A673 (cell line): ENCODE data around the gene GPR39. TPM values are rescaled to one million over a fixed set of nuclear protein-coding genes. Genes with fewer than 3 reads are reported as not detected.

Source experiments
- BruUV-seq: library from RNA; stranded (reverse); fragments of 400-500 nt; replicated peaks from 2 replicates; lab custom pipeline; 2021; lab: Mats Ljungman, UMichigan
- CTCF ChIA-PET: fragments of 300-600 bp; sonication (Branson Sonifier 250); formaldehyde crosslinking; loops from one replicate; lab custom pipeline; 2022; ENCODE audit warnings: antibody characterized with exemption; lab: Charles Lee
- POLR2A ChIA-PET: fragments of 300-600 bp; sonication (Branson Sonifier 250); formaldehyde crosslinking; loops from one replicate; lab custom pipeline; 2022; ENCODE audit warnings: antibody characterized with exemption; ENCODE audit not compliant: low non-redundant PET; lab: Charles Lee
- DNase-seq: peaks from one replicate; pipeline ENCODE4 v3.0.0-alpha.2; 2015; ENCODE audit warnings: low spot score
- H3K27ac ChIP-seq: fragments of 200-600 bp; sonication (generic); 2 replicates; pipeline ENCODE4 v1.5.1; 2016; ENCODE audit warnings: mixed run types, low read depth, mild to moderate bottlenecking, mixed read lengths, antibody characterized with exemption, low read length; ENCODE audit not compliant: poor library complexity, severe bottlenecking
- H3K27me3 ChIP-seq: fragments of 200-600 bp; sonication (generic); replicated peaks from 2 replicates; pipeline ENCODE4 v1.6.1; 2017; ENCODE audit warnings: mixed run types, low read depth, mild to moderate bottlenecking, mixed read lengths, antibody characterized with exemption, low read length; ENCODE audit not compliant: insufficient read depth, poor library complexity
- H3K36me3 ChIP-seq: fragments of 200-600 bp; sonication (generic); 2 replicates; pipeline ENCODE4 v1.6.1; 2016; ENCODE audit warnings: mixed run types, mild to moderate bottlenecking, mixed read lengths, antibody characterized with exemption, low read length; ENCODE audit not compliant: insufficient read depth, poor library complexity, severe bottlenecking
- H3K4me1 ChIP-seq: fragments of 200-600 bp; sonication (generic); 2 replicates; pipeline ENCODE4 v1.6.1; 2017; ENCODE audit warnings: mixed run types, mild to moderate bottlenecking, mixed read lengths, antibody characterized with exemption, low read length; ENCODE audit not compliant: insufficient read depth, poor library complexity, severe bottlenecking
- H3K4me3 ChIP-seq: fragments of 200-600 bp; sonication (generic); 2 replicates; pipeline ENCODE4 v1.5.1; 2016; ENCODE audit warnings: low read depth, mixed run types, mild to moderate bottlenecking, mixed read lengths, low read length; ENCODE audit not compliant: poor library complexity, severe bottlenecking
- H3K9me3 ChIP-seq: fragments of 200-600 bp; sonication (generic); 2 replicates; pipeline ENCODE4 v1.6.1; 2016; ENCODE audit warnings: mixed run types, low read depth, mild to moderate bottlenecking, mixed read lengths, antibody characterized with exemption, low read length; ENCODE audit not compliant: poor library complexity, severe bottlenecking
- EZH2 ChIP-seq: fragments of 200-600 bp; sonication (generic); IDR thresholded peaks from 2 replicates; pipeline ENCODE4 v1.6.1; 2017; ENCODE audit warnings: borderline replicate concordance, low read depth, mild to moderate bottlenecking, mixed read lengths, antibody characterized with exemption, low read length; ENCODE audit not compliant: poor library complexity, severe bottlenecking
- intact Hi-C: fragments of 100-400 bp; cut with micrococcal nuclease; formaldehyde crosslinking; loops from one replicate; pipeline ENCODE4 v1.10.0; 2022; ENCODE audit not compliant: unreplicated experiment
- total RNA-seq: library from RNA; stranded (reverse); gene quantifications from 2 replicates; pipeline ENCODE4 v1.2.3, GENCODE V29; 2021
- TF ChIP-seq, protein P1 (sequence below): fragments of 300-800, 200-600 bp; sonication (generic); conservative IDR thresholded peaks from 2 replicates; pipeline ENCODE4 v1.5.1; 2017; ENCODE audit warnings: low read depth, mild to moderate bottlenecking, antibody characterized with exemption, low read length, moderate library complexity, mixed read lengths

Gene GPR39
- total RNA-seq, 1 experiment from 2014 or later: 3.6 TPM

DNA sequence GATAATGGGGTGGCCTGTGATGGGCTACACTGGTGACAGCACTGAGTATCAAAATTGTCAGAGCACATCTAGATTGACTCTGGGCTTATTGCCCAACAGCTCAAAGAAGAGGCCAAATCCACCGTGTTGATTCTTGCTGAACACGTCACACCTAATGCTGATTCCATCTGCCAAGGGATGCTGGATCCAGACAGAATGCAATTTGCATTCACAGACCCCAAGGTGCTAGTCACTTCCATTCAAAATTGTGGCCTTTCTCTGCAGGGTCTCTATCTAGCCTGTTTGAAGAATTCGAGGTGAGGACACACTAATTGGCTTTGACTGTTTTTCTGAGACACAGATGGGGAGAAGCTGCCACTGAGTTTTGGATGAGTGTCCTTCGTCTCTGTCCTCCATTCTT is 13.5 kb upstream of the GPR39 start:
- H3K4me1 ChIP-seq: no peaks in the 10 kb centered on the region
- no peak for TF ChIP-seq EZH2
- TF ChIP-seq, protein P1, sequence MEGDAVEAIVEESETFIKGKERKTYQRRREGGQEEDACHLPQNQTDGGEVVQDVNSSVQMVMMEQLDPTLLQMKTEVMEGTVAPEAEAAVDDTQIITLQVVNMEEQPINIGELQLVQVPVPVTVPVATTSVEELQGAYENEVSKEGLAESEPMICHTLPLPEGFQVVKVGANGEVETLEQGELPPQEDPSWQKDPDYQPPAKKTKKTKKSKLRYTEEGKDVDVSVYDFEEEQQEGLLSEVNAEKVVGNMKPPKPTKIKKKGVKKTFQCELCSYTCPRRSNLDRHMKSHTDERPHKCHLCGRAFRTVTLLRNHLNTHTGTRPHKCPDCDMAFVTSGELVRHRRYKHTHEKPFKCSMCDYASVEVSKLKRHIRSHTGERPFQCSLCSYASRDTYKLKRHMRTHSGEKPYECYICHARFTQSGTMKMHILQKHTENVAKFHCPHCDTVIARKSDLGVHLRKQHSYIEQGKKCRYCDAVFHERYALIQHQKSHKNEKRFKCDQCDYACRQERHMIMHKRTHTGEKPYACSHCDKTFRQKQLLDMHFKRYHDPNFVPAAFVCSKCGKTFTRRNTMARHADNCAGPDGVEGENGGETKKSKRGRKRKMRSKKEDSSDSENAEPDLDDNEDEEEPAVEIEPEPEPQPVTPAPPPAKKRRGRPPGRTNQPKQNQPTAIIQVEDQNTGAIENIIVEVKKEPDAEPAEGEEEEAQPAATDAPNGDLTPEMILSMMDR: no peak
- CTCF ChIA-PET: no interaction called here
- H3K4me3 ChIP-seq: no peak overlapping the region
- H3K36me3 ChIP-seq: no peaks in the 10 kb centered on the region
- no peak for DNase-seq
- POLR2A ChIA-PET: no interaction called here
- no TSS peak for BruUV-seq
- no peak overlapping the region for H3K27ac ChIP-seq
- intact Hi-C loops: no loop called here
- H3K27me3 ChIP-seq: no peaks in the 10 kb centered on the region
- no peaks in the 10 kb centered on the region for H3K9me3 ChIP-seq

DNA sequence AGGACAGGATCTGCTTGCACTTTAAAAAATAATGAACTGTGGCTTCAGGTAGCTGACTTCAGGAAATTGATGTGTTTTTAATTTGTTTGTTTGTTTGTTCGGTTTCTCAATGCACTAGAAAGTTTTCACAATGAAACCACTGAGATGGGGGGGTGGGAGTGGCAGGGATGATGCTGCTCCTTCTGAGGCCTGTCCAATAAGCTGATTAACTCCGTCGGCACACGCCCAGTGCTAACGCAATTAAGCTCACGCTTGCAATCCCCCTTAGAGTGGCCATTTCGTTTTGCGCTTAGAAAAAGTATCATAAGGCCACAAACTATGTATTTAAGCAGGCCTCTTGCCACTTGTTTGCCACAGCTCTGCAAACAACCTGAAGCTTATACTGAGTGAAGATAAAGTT is 12.5 kb upstream of the GPR39 start:
- Histone ChIP-seq H3K27ac (no peak overlapping the region), H3K9me3 (no peaks in the 10 kb centered on the region), H3K4me1 (no peaks in the 10 kb centered on the region), H3K4me3 (no peak overlapping the region), H3K27me3 (no peaks in the 10 kb centered on the region), H3K36me3 (no peaks in the 10 kb centered on the region)
- intact Hi-C loops: no loop called here
- ChIA-PET CTCF (no interaction called here), POLR2A (no interaction called here)
- no TSS peak for BruUV-seq
- peak; percentile 34 for DNase-seq
- TF ChIP-seq, protein P1: no peak
- no peak for TF ChIP-seq EZH2

DNA sequence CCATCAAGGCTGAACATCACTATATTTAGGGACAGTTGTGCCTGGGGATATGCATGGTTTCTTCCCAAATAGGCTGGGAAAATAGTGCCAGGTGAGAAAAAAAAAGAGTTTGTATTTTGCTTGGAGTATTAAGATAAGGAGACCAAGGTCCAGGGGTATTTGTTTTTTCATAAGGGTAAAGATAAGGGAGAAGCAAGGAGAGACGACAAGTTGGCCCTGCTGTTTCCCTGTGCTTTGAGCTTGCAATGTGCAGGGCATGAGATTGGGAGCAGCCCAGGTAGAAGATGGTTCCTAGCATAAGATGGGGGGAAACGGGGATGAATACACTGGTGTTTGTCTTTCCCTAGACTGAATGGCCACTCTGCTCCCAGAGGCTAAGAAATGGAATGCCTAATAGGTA is 8.8 kb upstream of the GPR39 start:
- Histone ChIP-seq H3K36me3 (no peaks in the 10 kb centered on the region), H3K9me3 (no peaks in the 10 kb centered on the region), H3K4me1 (no peaks in the 10 kb centered on the region), H3K27me3 (no peaks in the 10 kb centered on the region), H3K4me3 (no peak overlapping the region), H3K27ac (no peak overlapping the region)
- POLR2A ChIA-PET: no interaction called here
- CTCF ChIA-PET: no interaction called here
- no peak for TF ChIP-seq EZH2
- TF ChIP-seq, protein P1: no peak
- intact Hi-C loops: no loop called here
- BruUV-seq: no TSS peak
- DNase-seq: no peak
